Activated CD4-positive, CD25-positive, alpha-beta regulatory T cell treated with anti-CD3 and anti-CD28 coated beads, Interleukin-2, amount 50 U/mL, for 16 hours (primary cell): ENCODE measurements around the gene CSNK2B.
A peak's percentile ranks its signal among the peaks of the same experiment; 100 is the strongest.

ENCODE experiments used
- DNase-seq: peaks from one replicate; pipeline ENCODE4 v3.0.0-alpha.2; 2020; ENCODE audit warnings: low read depth, low spot score

CSNK2B gene

GRCh38 chr6:31660381-31661261, 5.3 kb upstream of the CSNK2B start, which contains the start of gene C6orf47:
Gene C6orf47 (minus strand): TSS chr6:31660778. CDS start chr6:31659947, 831 bp downstream.
- peak; percentile 50 for DNase-seq

- no peak for DNase-seq
Observed at GRCh38 chr6:31661262-31662123, 4.4 kb upstream of the CSNK2B start.

GRCh38 chr6:31662124-31662723, 3.7 kb upstream of the CSNK2B start:
- no peak for DNase-seq

GRCh38 chr6:31663126-31663960, 2.5 kb upstream of the CSNK2B start:
- DNase-seq: no peak

GRCh38 chr6:31663961-31664789, 1.7 kb upstream of the CSNK2B start:
- DNase-seq: no peak

- peak; percentile 85 for DNase-seq
Observed at GRCh38 chr6:31664790-31665500, 935 bp upstream of the CSNK2B start, which contains the start of gene GPANK1. Gene GPANK1 (minus strand): TSS chr6:31664997. CDS start chr6:31664478, 519 bp downstream.

GRCh38 chr6:31666337-31666965, 571 bp downstream of the CSNK2B start:
- no peak for DNase-seq

- DNase-seq: no peak
Observed at GRCh38 chr6:31669676-31670075, 3.8 kb downstream of the CSNK2B start, which contains the start of gene LY6G5B. Gene LY6G5B (plus strand): TSS chr6:31669976. CDS start chr6:31670951, 975 bp downstream.

GRCh38 chr6:31676322-31676903, 10.5 kb downstream of the CSNK2B start:
- no peak for DNase-seq

GRCh38 chr6:31676904-31677303, 11.0 kb downstream of the CSNK2B start:
- no peak for DNase-seq

- no peak for DNase-seq
Observed at GRCh38 chr6:31677955-31678354, 12.1 kb downstream of the CSNK2B start.

- peak; percentile 30 for DNase-seq
Observed at GRCh38 chr6:31680226-31681134, 14.6 kb downstream of the CSNK2B start, which contains the start of gene LY6G5C. Gene LY6G5C (minus strand): TSS chr6:31681067. CDS start chr6:31680373, 694 bp downstream.

GRCh38 chr6:31681135-31681671, 15.3 kb downstream of the CSNK2B start:
- DNase-seq: peak; percentile 13

GRCh38 chr6:31683591-31683990, 17.7 kb downstream of the CSNK2B start:
- no peak for DNase-seq

GRCh38 chr6:31686483-31686882, 20.6 kb downstream of the CSNK2B start:
- no peak for DNase-seq

- no peak for DNase-seq
Observed at GRCh38 chr6:31687321-31687720, 21.4 kb downstream of the CSNK2B start.
